ENCODE measurements around the gene WWOX. TPM values are rescaled to one million over a fixed set of nuclear protein-coding genes. Genes with fewer than 3 reads are reported as not detected.

The WWOX gene
- total RNA-seq, 1 experiment from 2014 or later: 15.6 TPM

DNA sequence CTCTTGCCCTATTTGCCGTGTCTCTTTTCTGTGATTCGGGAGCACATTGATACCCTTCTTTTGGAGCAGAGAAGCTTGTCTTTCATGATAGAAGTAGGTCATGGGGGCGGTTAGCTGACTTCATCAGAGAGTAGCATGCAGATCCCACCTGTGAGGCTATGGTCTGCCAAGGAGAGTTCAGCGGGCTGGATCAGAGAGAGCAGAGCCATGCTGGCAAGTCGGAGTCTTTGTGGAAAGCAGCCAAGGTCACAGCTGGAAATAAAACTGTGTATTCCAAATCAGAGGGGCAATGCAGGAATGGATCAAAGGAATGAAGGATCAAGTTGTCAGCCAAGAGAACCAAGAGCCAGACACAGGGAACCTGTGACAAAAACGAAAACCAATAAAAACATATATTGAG, 595.9 kb downstream of the WWOX start:
- no peak overlapping the region for H3K56ac ChIP-seq (ENCODE audit: insufficient read length, low read depth, low read length)
- H3K27me3 ChIP-seq (ENCODE audit: insufficient read depth, low read length): no peaks in the 10 kb centered on the region
- no peak overlapping the region for H3K27ac ChIP-seq (ENCODE audit: insufficient read length, low read depth, low read length)
- H3K4me2 ChIP-seq (ENCODE audit: insufficient read depth, insufficient read length, low read length): no peak overlapping the region
- no peak overlapping the region for H2BK20ac ChIP-seq (ENCODE audit: low read depth, low read length, poor library complexity, severe bottlenecking)
- H3K79me1 ChIP-seq (ENCODE audit: insufficient read depth, low read depth, low read length, poor library complexity, severe bottlenecking): no peaks in the 10 kb centered on the region
- no peak overlapping the region for H2BK5ac ChIP-seq (ENCODE audit: insufficient read length, low read length)
- Mint-ChIP-seq H3K27me3 (ENCODE audit: low read depth) (no peaks in the 10 kb centered on the region), H3K36me3 (ENCODE audit: insufficient read depth in 1 of 3, low read depth in 3 of 3) (peaks cover 0 to 2% (median 0%) of the 10 kb centered on the region in 3 experiments; a peak in 1 of 7 replicates), H3K9me3 (no peaks in the 10 kb centered on the region), H3K27ac (no peak overlapping the region), H3K4me1 (peaks cover 0 to 3% of the 10 kb centered on the region in 2 experiments; a peak in 1 of 4 replicates), H3K4me3 (no peak overlapping the region)
- H2BK120ac ChIP-seq (ENCODE audit: low read depth, low read length, poor library complexity, severe bottlenecking): no peak overlapping the region
- H3K9me3 ChIP-seq (ENCODE audit: control insufficient read depth, low read depth, low read length): no peaks in the 10 kb centered on the region
- no peak overlapping the region for H3K18ac ChIP-seq (ENCODE audit: insufficient read length, low read depth, low read length)
- TF ChIP-seq, protein P1, sequence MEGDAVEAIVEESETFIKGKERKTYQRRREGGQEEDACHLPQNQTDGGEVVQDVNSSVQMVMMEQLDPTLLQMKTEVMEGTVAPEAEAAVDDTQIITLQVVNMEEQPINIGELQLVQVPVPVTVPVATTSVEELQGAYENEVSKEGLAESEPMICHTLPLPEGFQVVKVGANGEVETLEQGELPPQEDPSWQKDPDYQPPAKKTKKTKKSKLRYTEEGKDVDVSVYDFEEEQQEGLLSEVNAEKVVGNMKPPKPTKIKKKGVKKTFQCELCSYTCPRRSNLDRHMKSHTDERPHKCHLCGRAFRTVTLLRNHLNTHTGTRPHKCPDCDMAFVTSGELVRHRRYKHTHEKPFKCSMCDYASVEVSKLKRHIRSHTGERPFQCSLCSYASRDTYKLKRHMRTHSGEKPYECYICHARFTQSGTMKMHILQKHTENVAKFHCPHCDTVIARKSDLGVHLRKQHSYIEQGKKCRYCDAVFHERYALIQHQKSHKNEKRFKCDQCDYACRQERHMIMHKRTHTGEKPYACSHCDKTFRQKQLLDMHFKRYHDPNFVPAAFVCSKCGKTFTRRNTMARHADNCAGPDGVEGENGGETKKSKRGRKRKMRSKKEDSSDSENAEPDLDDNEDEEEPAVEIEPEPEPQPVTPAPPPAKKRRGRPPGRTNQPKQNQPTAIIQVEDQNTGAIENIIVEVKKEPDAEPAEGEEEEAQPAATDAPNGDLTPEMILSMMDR (conservative IDR thresholded peaks at IDR 0.05): no peak
- no peak overlapping the region for H3K14ac ChIP-seq (ENCODE audit: insufficient read depth, low read length)
- H3K4me1 ChIP-seq (ENCODE audit: insufficient read depth, low read length): no peaks in the 10 kb centered on the region
- H4K91ac ChIP-seq (ENCODE audit: insufficient read length, low read depth, low read length): no peak overlapping the region
- peaks cover 2% of the 10 kb centered on the region for H3K23me2 ChIP-seq (ENCODE audit: insufficient read length, low read depth, low read length, poor library complexity, severe bottlenecking)
- no peak overlapping the region for H4K8ac ChIP-seq (replicated peaks; ENCODE audit: insufficient read length, low read depth, low read length)
- no peak overlapping the region for H2BK15ac ChIP-seq (ENCODE audit: low read depth, low read length)
- H4K20me1 ChIP-seq (ENCODE audit: control insufficient read depth, insufficient read depth, insufficient read length): no peaks in the 10 kb centered on the region
- no peak for DNase-seq
- no peak overlapping the region for H3K23ac ChIP-seq (ENCODE audit: insufficient read length, low read depth, low read length)
- no peak overlapping the region for H3K4ac ChIP-seq (ENCODE audit: low read depth, low read length)
- H3T11ph ChIP-seq (ENCODE audit: low read length): no peak overlapping the region
- no peak overlapping the region for H3K9ac ChIP-seq (ENCODE audit: extremely low read depth, insufficient read length, low read length)
- H4K5ac ChIP-seq (ENCODE audit: insufficient read length, low read depth, low read length): no peak overlapping the region
- H2BK12ac ChIP-seq (ENCODE audit: insufficient read length, low read depth, low read length): no peak overlapping the region
- H2AFZ ChIP-seq (ENCODE audit: low read length): no peak overlapping the region
- no CpG with 5 or more reads among the region's 6 CpGs for WGBS (ENCODE audit: extremely low coverage, insufficient read length, low lambda C conversion rate)
- no peak overlapping the region for H2AK5ac ChIP-seq (ENCODE audit: insufficient read length, low read length)
- H3K79me2 ChIP-seq (ENCODE audit: insufficient read depth, low read length): no peaks in the 10 kb centered on the region
